HEK293 (cell line): ENCODE measurements around the gene DNAJC5.

ENCODE experiments used
- GLIS1 ChIP-seq: fragments of 450-650 bp; formaldehyde crosslinking; IDR thresholded peaks from 2 replicates; pipeline ENCODE4 v1.5.1; 2016; ENCODE audit warnings: missing biosample characterization, missing genetic modification characterization
- HOXD13 ChIP-seq: sonication (generic); formaldehyde crosslinking; IDR thresholded peaks from 2 replicates; pipeline ENCODE4 v1.8.0; 2022; ENCODE audit warnings: missing genetic modification reagents, borderline replicate concordance
- IKZF3 ChIP-seq: fragments of 450-650 bp; IDR thresholded peaks from 2 replicates; pipeline ENCODE4 v1.5.0; 2018; ENCODE audit warnings: missing biosample characterization, mild to moderate bottlenecking, missing genetic modification characterization, moderate library complexity
- OSR2 ChIP-seq: fragments of 450-650 bp; formaldehyde crosslinking; IDR thresholded peaks from 2 replicates; pipeline ENCODE4 v1.5.1; 2016; ENCODE audit warnings: missing biosample characterization, missing genetic modification characterization
- PATZ1 ChIP-seq: fragments of 450-650 bp; formaldehyde crosslinking; IDR thresholded peaks from 2 replicates; pipeline ENCODE4 v1.5.1; 2016; ENCODE audit warnings: missing biosample characterization, missing genetic modification characterization
- PRDM1 ChIP-seq: fragments of 450-650 bp; formaldehyde crosslinking; IDR thresholded peaks from 2 replicates; pipeline ENCODE4; 2016; ENCODE audit warnings: missing biosample characterization, missing genetic modification characterization
- PRDM4 ChIP-seq: fragments of 450-650 bp; formaldehyde crosslinking; IDR thresholded peaks from 2 replicates; pipeline ENCODE4 v1.5.1; 2017; ENCODE audit warnings: missing biosample characterization, missing genetic modification characterization
- RBAK ChIP-seq: fragments of 450-650 bp; formaldehyde crosslinking; IDR thresholded peaks from 2 replicates; pipeline ENCODE4 v1.5.1; 2016; ENCODE audit warnings: missing biosample characterization, missing genetic modification characterization
- WT1 ChIP-seq: fragments of 450-650 bp; formaldehyde crosslinking; IDR thresholded peaks from 2 replicates; pipeline ENCODE4 v1.5.1; 2016; ENCODE audit warnings: missing biosample characterization, missing genetic modification characterization
- ZBTB11 ChIP-seq: fragments of 450-650 bp; formaldehyde crosslinking; conservative IDR thresholded peaks from 2 replicates; pipeline ENCODE4 v1.5.1; 2016; ENCODE audit warnings: low read depth, missing biosample characterization, missing genetic modification characterization
- ZBTB44 ChIP-seq: fragments of 450-650 bp; IDR thresholded peaks from 2 replicates; pipeline ENCODE4 v1.5.1; 2018; ENCODE audit warnings: missing biosample characterization, mild to moderate bottlenecking, missing genetic modification characterization
- ZBTB7A ChIP-seq: fragments of 450-650 bp; formaldehyde crosslinking; IDR thresholded peaks from 2 replicates; pipeline ENCODE4 v1.5.1; 2016; ENCODE audit warnings: low read depth, missing biosample characterization, missing genetic modification characterization
- ZBTB8A ChIP-seq: fragments of 450-650 bp; formaldehyde crosslinking; IDR thresholded peaks from 2 replicates; pipeline ENCODE4 v1.5.1; 2016; ENCODE audit warnings: missing biosample characterization, missing genetic modification characterization
- ZFP3 ChIP-seq: fragments of 450-650 bp; formaldehyde crosslinking; IDR thresholded peaks from 2 replicates; pipeline ENCODE4 v1.5.1; 2016; ENCODE audit warnings: low read depth, missing biosample characterization, missing genetic modification characterization
- ZNF114 ChIP-seq: fragments of 450-650 bp; formaldehyde crosslinking; IDR thresholded peaks from 2 replicates; pipeline ENCODE4 v1.5.0; 2017; ENCODE audit warnings: missing biosample characterization, missing genetic modification characterization
- ZNF175 ChIP-seq: fragments of 450-650 bp; formaldehyde crosslinking; IDR thresholded peaks from 2 replicates; pipeline ENCODE4 v1.5.1; 2016; ENCODE audit warnings: missing biosample characterization, missing genetic modification characterization
- ZNF266 ChIP-seq: fragments of 450-650 bp; formaldehyde crosslinking; IDR thresholded peaks from 2 replicates; pipeline ENCODE4 v1.5.1; 2016; ENCODE audit warnings: missing biosample characterization, missing genetic modification characterization, low read depth
- ZNF280D ChIP-seq: fragments of 450-650 bp; formaldehyde crosslinking; IDR thresholded peaks from 2 replicates; pipeline ENCODE4 v1.5.1; 2016; ENCODE audit warnings: missing biosample characterization, missing genetic modification characterization
- ZNF341 ChIP-seq: fragments of 450-650 bp; formaldehyde crosslinking; IDR thresholded peaks from 2 replicates; pipeline ENCODE4; 2016; ENCODE audit warnings: low read depth, missing biosample characterization, missing genetic modification characterization
- ZNF354C ChIP-seq: fragments of 450-650 bp; formaldehyde crosslinking; IDR thresholded peaks from 2 replicates; pipeline ENCODE4 v1.5.1; 2016; ENCODE audit warnings: missing biosample characterization, missing genetic modification characterization, low read depth, borderline replicate concordance
- ZNF473 ChIP-seq: fragments of 450-650 bp; formaldehyde crosslinking; IDR thresholded peaks from 2 replicates; pipeline ENCODE4 v1.5.1; 2017; ENCODE audit warnings: missing biosample characterization, missing genetic modification characterization
- ZNF555 ChIP-seq: fragments of 450-650 bp; formaldehyde crosslinking; conservative IDR thresholded peaks from 2 replicates; pipeline ENCODE4 v1.5.1; 2017; ENCODE audit warnings: missing biosample characterization, mild to moderate bottlenecking, missing genetic modification characterization, inconsistent platforms
- ZNF596 ChIP-seq: fragments of 450-650 bp; IDR thresholded peaks from 2 replicates; pipeline ENCODE4 v1.5.0; 2018; ENCODE audit warnings: missing biosample characterization, mild to moderate bottlenecking, missing genetic modification characterization, moderate library complexity
- ZNF660 ChIP-seq: fragments of 450-650 bp; IDR thresholded peaks from 2 replicates; pipeline ENCODE4 v1.5.1; 2018; ENCODE audit warnings: missing biosample characterization, mild to moderate bottlenecking, missing genetic modification characterization
- ZNF792 ChIP-seq: fragments of 450-650 bp; formaldehyde crosslinking; IDR thresholded peaks from 2 replicates; pipeline ENCODE4 v1.5.1; 2016; ENCODE audit warnings: missing biosample characterization, missing genetic modification characterization

DNAJC5 gene

GRCh38 chr20:63978319-63979228 lies 83.6 kb downstream of the DNAJC5 start (continued):
- TF ChIP-seq ZNF341 (tag by site-specific recombination) (peak; percentile 38; the same call in 1 of the 2 replicates), ZBTB44 (no peak), ZNF266 (tag by site-specific recombination) (no peak), ZNF596 (tag by site-specific recombination) (no peak), ZNF555 (tag by site-specific recombination) (no peak), HOXD13 (CRISPR knock-in tag) (no peak), PRDM4 (0 out of 2 replicates have a peak, but pooled peaks have one; percentile 37), WT1 (tag by site-specific recombination) (peak; percentile 61), ZNF473 (tag by site-specific recombination) (no peak), ZNF354C (tag by site-specific recombination) (no peak), ZNF280D (tag by site-specific recombination) (no peak), ZNF175 (tag by site-specific recombination) (no peak), ZBTB8A (peak; percentile 86), PATZ1 (tag by site-specific recombination) (peak; percentile 96), ZNF660 (no peak), OSR2 (tag by site-specific recombination) (no peak), ZFP3 (tag by site-specific recombination) (no peak), RBAK (tag by site-specific recombination) (no peak), GLIS1 (tag by site-specific recombination) (peak; percentile 25; the same call in 1 of the 2 replicates), ZNF114 (tag by site-specific recombination) (no peak), IKZF3 (tag by site-specific recombination) (peak; percentile 88), ZBTB11 (tag by site-specific recombination) (peak; percentile 95), ZBTB7A (tag by site-specific recombination) (peak; percentile 89; the same call in 1 of the 2 replicates), ZNF792 (tag by site-specific recombination) (no peak), PRDM1 (no peak)
